HEK293T (cell line): ENCODE results near the gene SEC14L1.
"Not testable (repeated sequence)": the region's sequence is repeated elsewhere in the genome, so short reads cannot be mapped to it uniquely, and the experiment has no call there.

Experiments used
- BHLHE40 ChIP-seq: fragments of 450-650 bp; IDR thresholded peaks from 2 replicates; pipeline ENCODE4 v1.6.1; 2016; ENCODE audit warnings: mild to moderate bottlenecking, moderate library complexity, borderline replicate concordance
- CTBP1 ChIP-seq: fragments of 450-650 bp; IDR thresholded peaks from 2 replicates; pipeline ENCODE4 v1.6.1; 2016; ENCODE audit warnings: borderline replicate concordance
- ELF4 ChIP-seq: fragments of 450-650 bp; IDR thresholded peaks from 2 replicates; pipeline ENCODE4 v1.6.1; 2017; ENCODE audit warnings: antibody characterized with exemption
- FOXK2 ChIP-seq: fragments of 450-650 bp; IDR thresholded peaks from 2 replicates; pipeline ENCODE4 v1.6.1; 2016; ENCODE audit warnings: mild to moderate bottlenecking
- FOXM1 ChIP-seq: fragments of 450-650 bp; IDR thresholded peaks from 2 replicates; pipeline ENCODE4 v1.6.1; 2017; ENCODE audit warnings: mild to moderate bottlenecking, borderline replicate concordance
- NFRKB ChIP-seq: fragments of 450-650 bp; IDR thresholded peaks from 2 replicates; pipeline ENCODE4 v1.6.1; 2016; ENCODE audit warnings: mild to moderate bottlenecking, moderate library complexity
- PKNOX1 ChIP-seq: fragments of 450-650 bp; IDR thresholded peaks from 2 replicates; pipeline ENCODE4 v1.6.1; 2016
- SP1 ChIP-seq: fragments of 450-650 bp; IDR thresholded peaks from 2 replicates; pipeline ENCODE4 v1.6.1; 2017

GRCh38 chr17:77102411-77103134 is 38.2 kb upstream of the SEC14L1 start:
- not testable (repeated sequence) for TF ChIP-seq PKNOX1, CTBP1, ELF4, BHLHE40, FOXK2, SP1, NFRKB, FOXM1
